ENCODE results near the gene CHD5.

Gene CHD5

GRCh38 chr1:6124341-6124740, 55.8 kb downstream of the CHD5 start:
- no peak overlapping the region for H3K9ac ChIP-seq (ENCODE audit: insufficient read length)

DNA sequence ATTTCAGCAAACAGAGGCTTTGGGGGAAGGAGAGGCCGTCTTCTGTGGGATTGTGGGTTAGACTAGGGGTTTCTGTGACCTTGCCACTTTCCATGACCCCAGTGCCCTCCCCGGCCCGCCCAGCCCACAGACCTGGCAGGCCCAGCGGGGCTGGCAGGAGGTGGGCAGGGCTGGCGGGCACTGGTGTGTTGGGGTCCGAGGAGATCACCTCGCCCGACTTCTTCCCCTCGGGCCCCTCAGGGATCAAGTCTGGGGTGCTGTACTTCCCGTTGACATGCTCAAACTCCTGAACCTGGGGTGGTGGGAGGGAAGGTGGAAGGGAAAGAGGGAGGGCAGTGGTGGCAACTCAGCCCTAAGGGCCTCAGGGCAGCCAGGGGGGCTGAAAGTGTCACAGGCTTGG, 56.3 kb downstream of the CHD5 start:
- no peak overlapping the region for H3K4me3 ChIP-seq
- TF ChIP-seq POLR2AphosphoS5 (IDR thresholded peaks at IDR 0.05; ENCODE audit: borderline replicate concordance, low read depth, low read length): no peak
- H3K27ac ChIP-seq: no peak overlapping the region
- H3K9me3 ChIP-seq (ENCODE audit: low read depth, low read length): no peaks in the 10 kb centered on the region
- DNase-seq (ENCODE audit: low read depth, low spot score): no peak
- no peaks in the 10 kb centered on the region for H3K36me3 ChIP-seq (ENCODE audit: insufficient read depth, low read length)
- H3K9ac ChIP-seq (ENCODE audit: insufficient read length): no peak overlapping the region

More at GRCh38 chr1:6124341-6124740, 55.8 kb downstream of the CHD5 start:
- TF ChIP-seq EZH2 (IDR thresholded peaks at IDR 0.05): no peak
- TF ChIP-seq FOXP2 (optimal IDR thresholded peaks at IDR 0.05; ENCODE audit: control extremely low read depth, extremely low read length, insufficient read depth): no peak
- TF ChIP-seq POLR2AphosphoS5 (IDR thresholded peaks at IDR 0.05; ENCODE audit: borderline replicate concordance, low read depth, low read length): no peak
- no peaks in the 10 kb centered on the region for H3K36me3 ChIP-seq (ENCODE audit: insufficient read depth, low read length)
- no peak overlapping the region for H3K4me3 ChIP-seq
- no peak overlapping the region for H3K27ac ChIP-seq
- no peak for DNase-seq (ENCODE audit: low read depth, low spot score)
- no peaks in the 10 kb centered on the region for H3K9me3 ChIP-seq (ENCODE audit: low read depth, low read length)

DNA sequence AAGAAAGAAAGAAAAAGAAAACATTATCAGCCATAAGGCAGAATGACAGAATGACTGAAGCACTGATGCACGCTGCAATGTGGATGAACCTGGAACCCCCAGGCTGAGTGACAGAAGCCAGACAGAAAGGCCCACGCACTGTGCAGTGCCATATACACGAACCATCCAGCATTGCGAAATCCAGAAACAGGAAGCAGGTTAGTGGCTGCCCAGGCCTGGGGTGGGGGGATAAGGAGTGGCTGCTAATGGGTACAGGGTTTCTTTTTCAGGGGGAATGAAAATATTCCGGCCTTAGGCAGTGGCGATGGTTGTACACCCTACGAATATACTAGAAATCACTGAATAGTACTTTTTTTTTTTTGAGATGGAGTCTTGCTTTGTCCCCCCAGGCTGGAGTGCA, 57.0 kb downstream of the CHD5 start:
- TF ChIP-seq POLR2AphosphoS5 (IDR thresholded peaks at IDR 0.05; ENCODE audit: borderline replicate concordance, low read depth, low read length): no peak
- TF ChIP-seq EZH2 (IDR thresholded peaks at IDR 0.05): no peak
- TF ChIP-seq FOXP2 (optimal IDR thresholded peaks at IDR 0.05; ENCODE audit: control extremely low read depth, extremely low read length, insufficient read depth): no peak
- no peak overlapping the region for H3K4me3 ChIP-seq
- no peaks in the 10 kb centered on the region for H3K36me3 ChIP-seq (ENCODE audit: insufficient read depth, low read length)
- H3K9ac ChIP-seq (ENCODE audit: insufficient read length): no peak overlapping the region
- no peaks in the 10 kb centered on the region for H3K9me3 ChIP-seq (ENCODE audit: low read depth, low read length)
- no peak for DNase-seq (ENCODE audit: low read depth, low spot score)
- H3K27ac ChIP-seq: no peak overlapping the region

DNA sequence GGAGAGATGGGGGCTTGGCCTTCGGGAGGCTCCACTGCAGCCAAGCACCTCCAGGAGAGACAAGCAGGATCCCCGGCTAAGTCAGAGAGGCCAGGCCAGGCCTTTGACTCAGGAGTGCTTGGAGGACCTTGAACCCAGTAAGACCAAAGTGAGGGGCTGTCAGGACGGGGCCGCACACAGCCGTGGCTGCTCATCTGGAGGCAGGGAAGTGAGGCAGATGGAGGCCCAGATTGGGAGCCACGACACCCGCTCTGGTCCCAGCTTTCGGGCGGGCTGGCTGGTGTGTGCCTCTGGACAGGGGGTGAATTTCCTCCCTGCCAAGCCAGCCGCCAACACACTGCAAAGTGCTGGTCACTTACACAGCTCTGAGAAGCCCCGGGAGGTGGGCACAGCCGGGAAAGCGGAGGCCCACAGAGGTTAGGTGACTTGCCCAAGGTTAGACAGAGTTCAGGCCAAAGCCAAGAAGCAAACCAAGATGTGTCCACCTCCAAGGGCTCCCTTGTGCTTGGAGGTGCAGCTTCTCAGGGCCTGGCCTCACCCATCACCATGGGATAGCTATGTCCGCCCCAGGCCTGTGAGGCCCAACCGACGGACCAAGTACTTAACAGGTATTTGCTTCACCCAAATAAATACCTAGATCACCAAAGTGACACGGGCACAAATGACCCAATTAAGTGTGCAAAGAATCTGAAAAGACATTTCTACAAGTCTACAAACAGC, 58.3 kb downstream of the CHD5 start:
- H3K9ac ChIP-seq (ENCODE audit: insufficient read length): no peak overlapping the region
- 0 out of 2 replicates have a peak, but pooled peaks cover 2% of the 10 kb centered on the region for H3K9me3 ChIP-seq (ENCODE audit: low read depth, low read length)
- H3K36me3 ChIP-seq (ENCODE audit: insufficient read depth, low read length): no peaks in the 10 kb centered on the region
- TF ChIP-seq EZH2 (IDR thresholded peaks at IDR 0.05) (no peak), POLR2AphosphoS5 (IDR thresholded peaks at IDR 0.05; ENCODE audit: borderline replicate concordance, low read depth, low read length) (no peak), FOXP2 (optimal IDR thresholded peaks at IDR 0.05; ENCODE audit: control extremely low read depth, extremely low read length, insufficient read depth) (no peak)
- H3K4me3 ChIP-seq: no peak overlapping the region
- no peak for DNase-seq (ENCODE audit: low read depth, low spot score)
- no peak overlapping the region for H3K27ac ChIP-seq

- no peak overlapping the region for H3K9ac ChIP-seq (ENCODE audit: insufficient read length)
- H3K36me3 ChIP-seq (ENCODE audit: insufficient read depth, low read length): no peaks in the 10 kb centered on the region
- H3K9me3 ChIP-seq (ENCODE audit: low read depth, low read length): 0 out of 2 replicates have a peak, but pooled peaks cover 2% of the 10 kb centered on the region
- no peak overlapping the region for H3K27ac ChIP-seq
- DNase-seq (ENCODE audit: low read depth, low spot score): no peak
- H3K4me3 ChIP-seq: no peak overlapping the region
- no peak for TF ChIP-seq EZH2 (IDR thresholded peaks at IDR 0.05)
- TF ChIP-seq FOXP2 (optimal IDR thresholded peaks at IDR 0.05; ENCODE audit: control extremely low read depth, extremely low read length, insufficient read depth): no peak
Observed at GRCh38 chr1:6121021-6121421, 59.1 kb downstream of the CHD5 start.

DNA sequence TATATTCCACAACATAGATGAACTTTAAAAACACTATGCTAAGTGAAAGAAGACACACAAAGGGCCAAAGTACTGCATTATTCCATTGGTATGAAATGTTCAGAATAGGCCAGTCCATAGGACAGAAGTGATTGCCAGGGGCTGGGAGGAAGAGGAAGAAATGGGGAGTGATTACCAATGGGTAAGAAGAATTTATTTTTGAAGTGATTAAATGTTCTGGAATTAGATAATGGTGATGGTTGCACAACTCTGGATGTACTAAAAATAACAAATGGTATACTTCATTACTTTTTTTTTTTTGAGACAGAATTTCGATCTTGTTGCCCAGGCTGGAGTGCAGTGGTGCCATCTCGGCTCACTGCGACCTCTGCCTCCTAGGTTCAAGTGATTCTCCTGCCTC, 61.7 kb downstream of the CHD5 start:
- no peak for DNase-seq (ENCODE audit: low read depth, low spot score)
- Histone ChIP-seq H3K9ac (ENCODE audit: insufficient read length) (no peak overlapping the region), H3K9me3 (ENCODE audit: low read depth, low read length) (0 out of 2 replicates have a peak, but pooled peaks cover 2% of the 10 kb centered on the region), H3K4me3 (no peak overlapping the region), H3K27ac (no peak overlapping the region), H3K36me3 (ENCODE audit: insufficient read depth, low read length) (no peaks in the 10 kb centered on the region)
- no peak for TF ChIP-seq EZH2 (IDR thresholded peaks at IDR 0.05)
- no peak for TF ChIP-seq POLR2AphosphoS5 (IDR thresholded peaks at IDR 0.05; ENCODE audit: borderline replicate concordance, low read depth, low read length)
- TF ChIP-seq FOXP2 (optimal IDR thresholded peaks at IDR 0.05; ENCODE audit: control extremely low read depth, extremely low read length, insufficient read depth): no peak

- Histone ChIP-seq H3K9ac (ENCODE audit: insufficient read length) (no peak overlapping the region), H3K9me3 (ENCODE audit: low read depth, low read length) (0 out of 2 replicates have a peak, but pooled peaks cover 2% of the 10 kb centered on the region), H3K4me3 (no peak overlapping the region), H3K36me3 (ENCODE audit: insufficient read depth, low read length) (no peaks in the 10 kb centered on the region), H3K27ac (no peak overlapping the region)
- no peak for TF ChIP-seq FOXP2 (optimal IDR thresholded peaks at IDR 0.05; ENCODE audit: control extremely low read depth, extremely low read length, insufficient read depth)
- TF ChIP-seq EZH2 (IDR thresholded peaks at IDR 0.05): no peak
- TF ChIP-seq POLR2AphosphoS5 (IDR thresholded peaks at IDR 0.05; ENCODE audit: borderline replicate concordance, low read depth, low read length): no peak
- DNase-seq (ENCODE audit: low read depth, low spot score): no peak
Observed at GRCh38 chr1:6117624-6118023, 62.5 kb downstream of the CHD5 start.

GRCh38 chr1:6117064-6117463, 63.1 kb downstream of the CHD5 start:
- Histone ChIP-seq H3K36me3 (ENCODE audit: insufficient read depth, low read length) (no peaks in the 10 kb centered on the region), H3K9ac (ENCODE audit: insufficient read length) (no peak overlapping the region), H3K27ac (no peak overlapping the region), H3K9me3 (ENCODE audit: low read depth, low read length) (0 out of 2 replicates have a peak, but pooled peaks cover 2% of the 10 kb centered on the region), H3K4me3 (no peak overlapping the region)
- TF ChIP-seq FOXP2 (optimal IDR thresholded peaks at IDR 0.05; ENCODE audit: control extremely low read depth, extremely low read length, insufficient read depth) (no peak), EZH2 (IDR thresholded peaks at IDR 0.05) (no peak), POLR2AphosphoS5 (IDR thresholded peaks at IDR 0.05; ENCODE audit: borderline replicate concordance, low read depth, low read length) (no peak)
- DNase-seq (ENCODE audit: low read depth, low spot score): no peak

DNA sequence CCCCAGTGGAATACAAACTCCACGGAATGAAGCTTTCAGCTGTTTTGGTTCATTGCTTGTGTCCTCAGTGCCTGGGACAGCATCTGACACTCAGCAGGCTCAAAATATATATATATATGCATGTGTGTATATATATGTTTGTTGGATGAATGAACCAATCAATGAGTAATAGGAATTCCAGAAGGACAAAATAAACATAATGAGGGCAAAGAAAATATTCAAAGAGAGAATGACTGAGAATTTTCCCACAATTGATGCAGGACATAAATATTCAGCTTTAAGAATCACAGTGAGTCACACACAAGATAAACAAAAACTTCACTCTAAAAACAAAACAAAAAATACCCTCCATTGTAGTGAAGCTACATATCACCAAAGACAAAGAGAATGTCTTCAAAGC, 64.0 kb downstream of the CHD5 start:
- DNase-seq (ENCODE audit: low read depth, low spot score): no peak

More for the DNA sequence above, 64.0 kb downstream of the CHD5 start:
- Histone ChIP-seq H3K9me3 (ENCODE audit: low read depth, low read length) (0 out of 2 replicates have a peak, but pooled peaks cover 2% of the 10 kb centered on the region), H3K36me3 (ENCODE audit: insufficient read depth, low read length) (no peaks in the 10 kb centered on the region), H3K4me3 (no peak overlapping the region), H3K27ac (no peak overlapping the region), H3K9ac (ENCODE audit: insufficient read length) (no peak overlapping the region)
- TF ChIP-seq POLR2AphosphoS5 (IDR thresholded peaks at IDR 0.05; ENCODE audit: borderline replicate concordance, low read depth, low read length) (no peak), EZH2 (IDR thresholded peaks at IDR 0.05) (no peak), FOXP2 (optimal IDR thresholded peaks at IDR 0.05; ENCODE audit: control extremely low read depth, extremely low read length, insufficient read depth) (no peak)
